A549 (cell line): ENCODE results near the gene KCNMB1. TPM values are rescaled to one million over a fixed set of nuclear protein-coding genes. Genes with fewer than 3 reads are reported as not detected.

Experiments used
- ATAC-seq, 2 experiments: fragments of 200-7000 bp in 1 of 2; fragments of >200 bp in 1 of 2; cut with Nextera tagmentation in 1 of 2; cut with Tn5 transposase in 1 of 2; 3 replicates each; pipeline versions ENCODE4 v1.8.0 to v1.9.1; 2018 to 2020; ENCODE audit warnings: mild to moderate bottlenecking in 1 of 2, moderate library complexity in 1 of 2
- CTCF ChIA-PET: fragments of 300-600 bp; sonication (Branson Sonifier 250); formaldehyde crosslinking; extraction: SDS; loops from one replicate; lab custom pipeline; 2021; ENCODE audit warnings: antibody characterized with exemption, inconsistent platforms; lab: Yijun Ruan, JAX
- POLR2A ChIA-PET: fragments of 350-600 bp; formaldehyde crosslinking; extraction: SDS; loops from one replicate; lab custom pipeline; 2021; ENCODE audit warnings: antibody characterized with exemption, inconsistent platforms; lab: Yijun Ruan, JAX
- DNase-seq, 2 experiments: peaks; one replicate each; pipeline versions ENCODE4 v3.0.0 to v3.0.0-alpha.2; 2011 to 2016; ENCODE audit warnings: low read depth in 1 of 2, low spot score in 1 of 2
- FAIRE-seq: peaks from 2 replicates; lab custom pipeline; 2011; peaks lifted over from hg19 to GRCh38; lab: Jason Lieb, UNC
- H3K27ac ChIP-seq, 2 experiments: fragments of >200 bp; sonication (Bioruptor Twin); formaldehyde crosslinking; 3 replicates each; pipeline ENCODE4 v1.5.1; 2016 to 2017
- H3K4me1 ChIP-seq: fragments of >200 bp; sonication (Bioruptor Twin); formaldehyde crosslinking; 3 replicates; pipeline ENCODE4 v1.6.1; 2016
- H3K4me2 ChIP-seq: fragments of >200 bp; sonication (Bioruptor Twin); formaldehyde crosslinking; 3 replicates; pipeline ENCODE4 v1.6.1; 2016
- H3K4me3 ChIP-seq: fragments of >200 bp; sonication (Bioruptor Twin); formaldehyde crosslinking; 3 replicates; pipeline ENCODE4 v1.5.1; 2016
- H3K9me3 ChIP-seq: fragments of >200 bp; sonication (Bioruptor Twin); formaldehyde crosslinking; 3 replicates; pipeline ENCODE4 v1.6.1; 2016
- BHLHE40 ChIP-seq: IDR thresholded peaks from 2 replicates; pipeline ENCODE4 v1.6.1; 2012; ENCODE audit warnings: low read depth, low read length, inconsistent platforms
- CBX8 ChIP-seq: fragments of 200-600 bp; sonication (generic); IDR thresholded peaks from 2 replicates; pipeline ENCODE4 v1.6.1; 2016
- CTCF ChIP-seq: fragments of >200 bp; sonication (Bioruptor Twin); formaldehyde crosslinking; IDR thresholded peaks from 3 replicates; pipeline ENCODE4 v1.5.1; 2016
- EHF ChIP-seq: fragments of 250-450 bp; sonication (Bioruptor Pico); IDR thresholded peaks from 2 replicates; pipeline ENCODE4 v1.5.0; 2020; ENCODE audit warnings: mild to moderate bottlenecking
- EHMT2 ChIP-seq: fragments of 200-600 bp; sonication (generic); IDR thresholded peaks from 2 replicates; pipeline ENCODE4 v1.6.1; 2016; ENCODE audit warnings: antibody characterized with exemption, low read depth, mild to moderate bottlenecking, moderate library complexity
- EP300 ChIP-seq, 2 experiments: fragments of >200 bp; sonication (Bioruptor Twin); formaldehyde crosslinking; IDR thresholded peaks; 2 replicates in 1 of 2; 3 replicates in 1 of 2; pipeline ENCODE4 v1.6.1; 2016 to 2017
- FOSB ChIP-seq: fragments of 250-450 bp; sonication (Bioruptor Pico); IDR thresholded peaks from 2 replicates; pipeline ENCODE4 v1.5.0; 2020; ENCODE audit warnings: mild to moderate bottlenecking, moderate library complexity
- FOXS1 ChIP-seq: fragments of 250-450 bp; sonication (Bioruptor Pico); IDR thresholded peaks from 2 replicates; pipeline ENCODE4 v1.5.0; 2020; ENCODE audit warnings: mild to moderate bottlenecking, moderate library complexity
- GATA3 ChIP-seq: IDR thresholded peaks from 2 replicates; pipeline ENCODE4 v1.6.1; 2012; ENCODE audit warnings: borderline replicate concordance
- JUN ChIP-seq, 2 experiments: fragments of >200 bp; sonication (Bioruptor Twin); formaldehyde crosslinking; IDR thresholded peaks; 2 replicates in 1 of 2; 3 replicates in 1 of 2; pipeline ENCODE4 v1.6.1; 2016 to 2017
- KDM1A ChIP-seq: fragments of 200-600 bp; sonication (generic); IDR thresholded peaks from 2 replicates; pipeline ENCODE4 v1.6.1; 2016; ENCODE audit warnings: low read depth, mild to moderate bottlenecking
- MAZ ChIP-seq: fragments of 150-350 bp; IDR thresholded peaks from 2 replicates; pipeline ENCODE4 v1.6.1; 2014; ENCODE audit warnings: antibody characterized with exemption, low read depth, low read length, borderline replicate concordance
- MYC ChIP-seq: IDR thresholded peaks from 2 replicates; pipeline ENCODE4 v1.6.1; 2012; ENCODE audit warnings: mild to moderate bottlenecking, inconsistent platforms, low read length, improper control_type of control experiment, borderline replicate concordance
- NFE2L2 ChIP-seq: fragments of 150-350 bp; conservative IDR thresholded peaks from 2 replicates; pipeline ENCODE4 v1.6.1; 2014; ENCODE audit warnings: low read length
- PHF8 ChIP-seq: fragments of 200-600 bp; sonication (generic); IDR thresholded peaks from 2 replicates; pipeline ENCODE4 v1.6.1; 2016; ENCODE audit warnings: low read depth, mild to moderate bottlenecking, antibody characterized with exemption, moderate library complexity, borderline replicate concordance
- POLR2A ChIP-seq: IDR thresholded peaks from 2 replicates; pipeline ENCODE4 v1.6.1; 2012; ENCODE audit warnings: mild to moderate bottlenecking, low read length
- RAD21 ChIP-seq, 2 experiments: fragments of >200 bp in 1 of 2; sonication (Bioruptor Twin) in 1 of 2; formaldehyde crosslinking in 1 of 2; IDR thresholded peaks in 1 of 2; conservative IDR thresholded peaks in 1 of 2; 2 replicates in 1 of 2; 3 replicates in 1 of 2; pipeline ENCODE4 v1.6.1; 2012 to 2018; ENCODE audit warnings: inconsistent platforms in 1 of 2
- RFX5 ChIP-seq: fragments of 450-650 bp; IDR thresholded peaks from 2 replicates; pipeline ENCODE4 v1.7.1; 2014; ENCODE audit warnings: antibody characterized with exemption, mild to moderate bottlenecking, moderate library complexity
- RNF2 ChIP-seq: fragments of 200-600 bp; sonication (generic); IDR thresholded peaks from 2 replicates; pipeline ENCODE4 v1.6.1; 2016; ENCODE audit warnings: low read depth, mild to moderate bottlenecking, antibody characterized with exemption, moderate library complexity, borderline replicate concordance
- SMC3 ChIP-seq: fragments of >200 bp; sonication (Bioruptor Twin); formaldehyde crosslinking; IDR thresholded peaks from 3 replicates; pipeline ENCODE4 v1.6.1; 2018; ENCODE audit warnings: inconsistent platforms
- TFCP2L1 ChIP-seq: fragments of 250-450 bp; sonication (Bioruptor Pico); IDR thresholded peaks from 2 replicates; pipeline ENCODE4 v1.5.0; 2021; ENCODE audit warnings: mild to moderate bottlenecking
- TP53 ChIP-seq: fragments of 250-450 bp; sonication (Bioruptor Pico); IDR thresholded peaks from 2 replicates; pipeline ENCODE4 v1.5.0; 2021; ENCODE audit warnings: mild to moderate bottlenecking, moderate library complexity
- USF2 ChIP-seq: fragments of 450-650 bp; IDR thresholded peaks from 2 replicates; pipeline ENCODE4 v1.6.1; 2014; ENCODE audit warnings: antibody characterized with exemption
- ZC3H11A ChIP-seq: fragments of 450-650 bp; IDR thresholded peaks from 2 replicates; pipeline ENCODE4 v1.6.1; 2014; ENCODE audit warnings: antibody characterized with exemption, mild to moderate bottlenecking
- ZNF302 ChIP-seq: fragments of 250-450 bp; sonication (Bioruptor Pico); IDR thresholded peaks from 2 replicates; pipeline ENCODE4 v1.9.0; 2021; ENCODE audit warnings: inconsistent platforms, mild to moderate bottlenecking, moderate library complexity
- WGBS: methylation state at CpG from one replicate; pipeline ENCODE4 v1.1.6; 2017; ENCODE audit errors: missing lambda C conversion rate; 5-methylcytosine and 5-hydroxymethylcytosine counted together
- polyA plus RNA-seq, 4 experiments: library from polyadenylated mRNA; depleted of rRNA in 3 of 4; stranded (reverse); fragments of >200 nt; fragmentation: RNase III in 1 of 4; extraction: RNeasy Plus Mini Kit Qiagen cat#74134 plus additional on column Dnase treatment in 1 of 4; gene quantifications; 2 replicates in 3 of 4; 3 replicates in 1 of 4; pipeline ENCODE4 v1.2.3, GENCODE V29; 2011 to 2017
- TF ChIP-seq, protein P1 (sequence below): fragments of 200-600 bp; sonication (generic); IDR thresholded peaks from 2 replicates; pipeline ENCODE4 v1.6.1; 2016; ENCODE audit warnings: antibody characterized with exemption, mild to moderate bottlenecking, moderate library complexity
- TF ChIP-seq, protein P2 (sequence below): IDR thresholded peaks from 2 replicates; pipeline ENCODE4 v1.6.1; 2012; ENCODE audit warnings: low read depth, borderline replicate concordance
- TF ChIP-seq, protein P3 (sequence below): fragments of >200 bp; sonication (Bioruptor Twin); formaldehyde crosslinking; IDR thresholded peaks from 3 replicates; pipeline ENCODE4 v1.6.1; 2016

The KCNMB1 gene
- polyA plus RNA-seq, 2 of the 4 experiments (the other 2 are of a cell fraction) = not detected

- ATAC-seq = no peak
- TF ChIP-seq FOSB = no peak
- TF ChIP-seq RNF2 = no peak
- no peak for TF ChIP-seq BHLHE40
- no peak for TF ChIP-seq KDM1A
- no peak for TF ChIP-seq JUN (IDR thresholded peaks at IDR 0.05)
- no peak for TF ChIP-seq GATA3
- TF ChIP-seq TP53 (CRISPR knock-in tag) = no peak
- TF ChIP-seq, protein P1, sequence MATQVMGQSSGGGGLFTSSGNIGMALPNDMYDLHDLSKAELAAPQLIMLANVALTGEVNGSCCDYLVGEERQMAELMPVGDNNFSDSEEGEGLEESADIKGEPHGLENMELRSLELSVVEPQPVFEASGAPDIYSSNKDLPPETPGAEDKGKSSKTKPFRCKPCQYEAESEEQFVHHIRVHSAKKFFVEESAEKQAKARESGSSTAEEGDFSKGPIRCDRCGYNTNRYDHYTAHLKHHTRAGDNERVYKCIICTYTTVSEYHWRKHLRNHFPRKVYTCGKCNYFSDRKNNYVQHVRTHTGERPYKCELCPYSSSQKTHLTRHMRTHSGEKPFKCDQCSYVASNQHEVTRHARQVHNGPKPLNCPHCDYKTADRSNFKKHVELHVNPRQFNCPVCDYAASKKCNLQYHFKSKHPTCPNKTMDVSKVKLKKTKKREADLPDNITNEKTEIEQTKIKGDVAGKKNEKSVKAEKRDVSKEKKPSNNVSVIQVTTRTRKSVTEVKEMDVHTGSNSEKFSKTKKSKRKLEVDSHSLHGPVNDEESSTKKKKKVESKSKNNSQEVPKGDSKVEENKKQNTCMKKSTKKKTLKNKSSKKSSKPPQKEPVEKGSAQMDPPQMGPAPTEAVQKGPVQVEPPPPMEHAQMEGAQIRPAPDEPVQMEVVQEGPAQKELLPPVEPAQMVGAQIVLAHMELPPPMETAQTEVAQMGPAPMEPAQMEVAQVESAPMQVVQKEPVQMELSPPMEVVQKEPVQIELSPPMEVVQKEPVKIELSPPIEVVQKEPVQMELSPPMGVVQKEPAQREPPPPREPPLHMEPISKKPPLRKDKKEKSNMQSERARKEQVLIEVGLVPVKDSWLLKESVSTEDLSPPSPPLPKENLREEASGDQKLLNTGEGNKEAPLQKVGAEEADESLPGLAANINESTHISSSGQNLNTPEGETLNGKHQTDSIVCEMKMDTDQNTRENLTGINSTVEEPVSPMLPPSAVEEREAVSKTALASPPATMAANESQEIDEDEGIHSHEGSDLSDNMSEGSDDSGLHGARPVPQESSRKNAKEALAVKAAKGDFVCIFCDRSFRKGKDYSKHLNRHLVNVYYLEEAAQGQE = no peak
- TF ChIP-seq MYC = no peak
- TF ChIP-seq EHF = no peak
- no peak for TF ChIP-seq NFE2L2
- TF ChIP-seq ZC3H11A = no peak
- TF ChIP-seq MAZ = no peak
- no peak for TF ChIP-seq EHMT2
- no peak for TF ChIP-seq EP300 (IDR thresholded peaks at IDR 0.05)
- no peak for TF ChIP-seq POLR2A
- TF ChIP-seq, protein P2, sequence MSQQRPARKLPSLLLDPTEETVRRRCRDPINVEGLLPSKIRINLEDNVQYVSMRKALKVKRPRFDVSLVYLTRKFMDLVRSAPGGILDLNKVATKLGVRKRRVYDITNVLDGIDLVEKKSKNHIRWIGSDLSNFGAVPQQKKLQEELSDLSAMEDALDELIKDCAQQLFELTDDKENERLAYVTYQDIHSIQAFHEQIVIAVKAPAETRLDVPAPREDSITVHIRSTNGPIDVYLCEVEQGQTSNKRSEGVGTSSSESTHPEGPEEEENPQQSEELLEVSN = no peak
- TF ChIP-seq, all 56 proteins: peak for 0
- FAIRE-seq (no peak), DNase-seq (no peak)
- Histone ChIP-seq H3K4me3 (no peak overlapping the region), H3K4me1 (no peaks in the 10 kb centered on the region), H3K4me2 (no peak overlapping the region), H3K9me3 (peaks cover 10% of the 10 kb centered on the region; the same call in 1 of the 3 replicates), H3K27ac (no peak overlapping the region)
- CTCF ChIA-PET = interaction anchor here (1.0 to 7.3 kb wide), 5 partner anchors 9 to 202 kb away, joined by 3 to 508 read pairs (median 47); no protein-coding TSS in a partner anchor
- WGBS = 88% methylated on average over 9 of the region's 10 CpGs
- POLR2A ChIA-PET = no interaction called here
Observed at GRCh38 chr5:170436335-170436734, 47.2 kb upstream of the KCNMB1 start.

DNA sequence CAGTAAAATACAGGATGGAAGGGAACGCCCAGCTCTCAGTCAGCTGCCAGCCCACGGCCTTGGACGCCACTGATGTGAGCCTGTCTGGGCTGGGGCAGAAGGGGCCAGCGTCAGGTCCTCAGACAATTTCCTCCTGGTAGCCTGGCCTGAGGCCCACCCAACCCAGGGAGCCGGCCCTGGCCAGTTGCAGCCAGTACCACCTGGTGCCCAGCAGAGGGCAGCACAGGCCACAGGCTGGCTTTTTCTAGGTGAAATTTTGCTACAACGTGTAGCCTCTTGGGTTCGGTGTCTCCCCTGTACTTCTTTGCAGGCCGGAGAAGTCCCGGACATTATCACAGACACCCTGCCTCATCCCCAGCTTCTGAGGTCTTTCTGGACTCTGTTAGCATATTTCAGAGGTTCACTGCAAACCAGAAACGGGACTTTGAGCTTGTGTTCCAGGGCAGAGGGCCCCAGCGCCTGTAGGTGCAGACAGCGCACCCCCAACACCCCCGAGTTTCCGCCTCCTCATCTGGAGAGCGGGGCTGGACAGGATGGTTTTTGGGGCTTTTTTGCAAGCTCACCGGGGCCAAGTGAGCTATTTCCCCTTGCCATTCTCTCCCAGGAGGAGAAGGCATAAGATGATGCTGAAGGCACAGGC lies 45.9 kb upstream of the KCNMB1 start:
- DNase-seq = peak; percentile 48 to 53
- Histone ChIP-seq H3K4me2 (no peak overlapping the region), H3K27ac (no peak overlapping the region), H3K9me3 (peaks cover 10% of the 10 kb centered on the region; the same call in 1 of the 3 replicates), H3K4me3 (no peak overlapping the region), H3K4me1 (no peaks in the 10 kb centered on the region)
- FAIRE-seq = no peak
- ChIA-PET POLR2A (interaction anchor here (1.2 kb wide), 1 partner anchor 198 kb away, joined by 5 read pairs; no protein-coding TSS in a partner anchor), CTCF (interaction anchor here (0.7 to 7.3 kb wide), 54 partner anchors 11 to 334 kb away, joined by 3 to 508 read pairs (median 4); no protein-coding TSS in a partner anchor)
- peak; percentile 83 to 95 for ATAC-seq
- 34% methylated on average over 16 of the region's 16 CpGs for WGBS
- no peak for TF ChIP-seq TFCP2L1 (CRISPR knock-in tag)
- no peak for TF ChIP-seq POLR2A
- no peak for TF ChIP-seq ZNF302 (CRISPR knock-in tag)
- TF ChIP-seq CTCF = peak; percentile 92
- TF ChIP-seq FOXS1 (CRISPR knock-in tag) = no peak
- TF ChIP-seq RFX5 = no peak
- no peak for TF ChIP-seq EHMT2
- TF ChIP-seq, protein P2 = no peak
- TF ChIP-seq PHF8 = no peak
- TF ChIP-seq USF2 = no peak
- peak; percentile 97 to 98 for TF ChIP-seq RAD21 (conservative IDR thresholded peaks at IDR 0.05 in 1 of 2, IDR thresholded peaks at IDR 0.05 in 1 of 2)
- TF ChIP-seq SMC3 = peak; percentile 97
- no peak for TF ChIP-seq CBX8
- TF ChIP-seq, protein P3, sequence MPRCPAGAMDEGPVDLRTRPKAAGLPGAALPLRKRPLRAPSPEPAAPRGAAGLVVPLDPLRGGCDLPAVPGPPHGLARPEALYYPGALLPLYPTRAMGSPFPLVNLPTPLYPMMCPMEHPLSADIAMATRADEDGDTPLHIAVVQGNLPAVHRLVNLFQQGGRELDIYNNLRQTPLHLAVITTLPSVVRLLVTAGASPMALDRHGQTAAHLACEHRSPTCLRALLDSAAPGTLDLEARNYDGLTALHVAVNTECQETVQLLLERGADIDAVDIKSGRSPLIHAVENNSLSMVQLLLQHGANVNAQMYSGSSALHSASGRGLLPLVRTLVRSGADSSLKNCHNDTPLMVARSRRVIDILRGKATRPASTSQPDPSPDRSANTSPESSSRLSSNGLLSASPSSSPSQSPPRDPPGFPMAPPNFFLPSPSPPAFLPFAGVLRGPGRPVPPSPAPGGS = no peak
